NT2/D1 (cell line): Measurements from ENCODE around the gene GJC2.

Experiments used
- SUZ12 ChIP-seq: IDR thresholded peaks from 2 replicates; pipeline ENCODE4 v1.6.1; 2011; ENCODE audit not compliant: insufficient read length, insufficient read depth; ENCODE audit errors: extremely low read depth
- YY1 ChIP-seq: IDR thresholded peaks from 2 replicates; pipeline ENCODE4 v1.6.1; 2011; ENCODE audit not compliant: insufficient read length, insufficient read depth
- ZNF274 ChIP-seq: IDR thresholded peaks from 2 replicates; pipeline ENCODE4 v1.6.1; 2011; ENCODE audit warnings: mild to moderate bottlenecking, low read depth, low read length

DNA sequence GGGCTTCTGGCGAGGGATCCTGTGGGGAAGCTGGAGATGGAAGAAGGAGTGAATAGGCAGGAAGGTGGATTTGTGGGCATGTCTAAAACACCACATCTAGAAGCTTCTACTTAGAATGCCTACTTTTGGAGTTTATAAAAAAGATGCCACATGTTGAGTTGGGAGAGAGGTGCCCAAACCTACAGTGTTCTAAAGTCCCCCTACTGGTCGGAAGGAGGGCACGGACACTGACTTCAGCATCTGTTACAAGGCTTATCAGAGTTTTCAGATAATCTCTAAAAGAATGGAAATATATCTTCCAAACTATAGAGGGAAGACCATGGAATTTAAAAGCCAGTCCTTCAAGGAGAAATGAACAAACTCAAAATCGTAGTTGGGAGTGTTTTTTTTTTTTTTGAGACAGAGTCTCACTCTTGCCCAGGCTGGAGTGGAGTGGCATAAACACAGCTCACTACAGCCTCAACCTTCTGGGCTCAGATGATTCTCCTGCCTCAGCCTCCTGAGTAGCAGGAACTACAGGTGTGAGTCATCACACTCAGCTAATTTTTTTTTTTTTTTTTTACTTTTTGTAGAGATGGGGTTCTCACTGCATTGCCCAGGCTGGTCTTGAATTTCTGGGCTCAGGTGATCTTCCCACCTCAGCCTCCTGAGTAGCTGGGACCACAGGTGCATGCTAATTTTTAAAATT is 30.7 kb downstream of the GJC2 start:
- TF ChIP-seq ZNF274 (no peak), YY1 (no peak), SUZ12 (no peak)
